Thyroid gland (tissue), 4 donors: Measurements from ENCODE around the gene ERCC6L2.

Experiments used
- CTCF ChIP-seq, 6 experiments: fragments of 200-600 bp in 3 of 6; fragments of 450-650 bp in 3 of 6; sonication (generic) in 3 of 6; IDR thresholded peaks; one replicate each; pipeline ENCODE4 v1.5.1; 2016 to 2019; ENCODE audit warnings: antibody characterized with exemption in 6 of 6, mild to moderate bottlenecking in 2 of 6, inconsistent platforms in 1 of 6, moderate library complexity in 1 of 6
- POLR2A ChIP-seq, 2 donors: fragments of 450-650 bp; IDR thresholded peaks; one replicate each; pipeline ENCODE4 v1.6.1; 2017; ENCODE audit warnings: antibody characterized with exemption in 2 of 2, mild to moderate bottlenecking in 2 of 2, moderate library complexity in 1 of 2

GRCh38 chr9:95962936-95963335, 87.4 kb downstream of the ERCC6L2 start:
- no peak for TF ChIP-seq CTCF (IDR thresholded peaks at IDR 0.05)
- TF ChIP-seq POLR2A (IDR thresholded peaks at IDR 0.05): no peak
